GM21447 (cell line): ENCODE data around the gene GGA3.
"Not testable (repeated sequence)": the region's sequence is repeated elsewhere in the genome, so short reads cannot be mapped to it uniquely, and the experiment has no call there.

ENCODE experiments used
- ATAC-seq: cut with Tn5 transposase; IDR thresholded peaks from one replicate; pipeline ENCODE4 v1.9.1; 2021; ENCODE audit not compliant: unreplicated experiment

The GGA3 gene

GRCh38 chr17:75228305-75228704 is 33.1 kb downstream of the GGA3 start:
- ATAC-seq = no peak

DNA sequence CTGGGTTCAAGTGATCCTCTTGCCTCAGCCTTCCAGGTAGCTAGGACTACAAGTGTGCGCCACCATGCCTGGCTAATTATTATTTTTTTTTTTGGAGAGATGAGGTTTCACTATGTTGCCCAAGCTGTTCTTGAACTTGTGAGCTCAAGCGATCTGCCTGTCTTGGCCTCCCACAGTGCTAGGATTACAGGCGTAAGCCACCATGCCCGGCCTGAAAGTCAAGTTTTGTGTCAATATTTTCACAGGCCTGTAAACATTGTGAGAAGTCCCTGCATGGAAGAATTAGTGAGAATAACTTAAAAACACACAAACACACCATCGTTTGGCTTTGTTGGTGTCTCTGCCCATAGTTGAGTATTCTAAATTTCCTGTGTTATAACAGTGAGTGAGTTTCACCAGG is 33.7 kb downstream of the GGA3 start:
- no peak for ATAC-seq

- no peak for ATAC-seq
Measured at GRCh38 chr17:75225016-75225415, 36.4 kb downstream of the GGA3 start.

DNA sequence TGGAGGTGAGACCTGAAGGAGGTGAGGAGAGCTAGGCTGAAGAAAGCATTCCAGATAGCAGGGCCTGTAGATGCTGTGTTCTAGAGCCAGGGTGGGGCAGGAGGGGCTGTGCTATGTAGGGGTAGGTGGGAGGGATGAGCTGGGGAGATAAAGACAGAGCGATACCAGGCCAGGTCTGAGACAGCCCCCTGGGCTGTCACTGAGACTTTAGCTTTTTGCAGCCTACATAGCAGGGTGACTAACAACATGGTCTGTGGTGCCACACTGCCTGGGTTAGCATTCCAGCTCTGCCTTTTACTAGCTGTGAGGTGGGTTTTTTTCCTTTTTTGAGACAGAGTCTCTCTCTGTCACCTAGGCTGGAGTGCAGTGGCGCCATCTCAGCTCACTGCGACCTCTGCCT is 41.6 kb downstream of the GGA3 start:
- ATAC-seq = no peak

DNA sequence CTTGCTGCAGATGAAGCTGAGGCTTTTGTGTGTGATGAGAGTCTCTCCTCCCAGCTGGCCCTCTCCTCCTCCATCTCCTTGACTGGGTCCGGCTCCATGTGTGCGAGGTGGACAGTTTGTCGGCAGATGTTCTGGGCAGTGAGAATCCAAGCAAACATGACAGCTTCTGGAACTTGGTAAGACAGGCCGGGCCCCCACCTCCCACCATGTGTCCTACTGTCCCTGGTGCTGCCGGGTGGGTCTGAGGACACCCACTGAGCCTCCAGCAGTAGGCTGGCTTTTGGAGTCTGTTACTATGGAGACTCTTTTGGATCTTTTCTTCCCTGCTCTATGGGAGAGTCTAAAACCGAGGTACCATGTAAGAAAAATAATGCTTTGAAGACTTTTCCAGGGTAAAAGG is 43.3 kb downstream of the GGA3 start:
- no peak for ATAC-seq

- no peak for ATAC-seq
Measured at GRCh38 chr17:75209061-75209460, 52.3 kb downstream of the GGA3 start.

DNA sequence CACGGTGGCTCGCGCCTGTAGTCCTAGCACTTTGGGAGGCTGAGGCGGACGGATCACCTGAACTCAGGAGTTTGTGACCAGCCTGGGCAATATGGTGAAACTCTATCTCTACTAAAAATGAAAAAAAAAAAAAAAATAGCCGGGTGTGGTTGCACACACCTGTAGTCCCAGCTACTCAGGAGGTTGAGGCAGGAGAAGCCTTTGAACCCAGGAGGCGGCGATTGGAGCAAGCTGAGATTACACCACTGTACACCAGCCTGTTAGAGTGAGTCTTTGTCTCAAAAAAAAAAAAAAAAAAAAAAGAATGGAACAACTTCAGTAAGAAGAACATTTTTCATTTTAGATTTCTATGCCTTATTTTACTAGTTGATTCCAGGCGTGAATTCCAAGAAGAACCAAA is 53.2 kb downstream of the GGA3 start:
- no peak for ATAC-seq

- ATAC-seq = no peak
Measured at GRCh38 chr17:75207760-75208159, 53.6 kb downstream of the GGA3 start.

DNA sequence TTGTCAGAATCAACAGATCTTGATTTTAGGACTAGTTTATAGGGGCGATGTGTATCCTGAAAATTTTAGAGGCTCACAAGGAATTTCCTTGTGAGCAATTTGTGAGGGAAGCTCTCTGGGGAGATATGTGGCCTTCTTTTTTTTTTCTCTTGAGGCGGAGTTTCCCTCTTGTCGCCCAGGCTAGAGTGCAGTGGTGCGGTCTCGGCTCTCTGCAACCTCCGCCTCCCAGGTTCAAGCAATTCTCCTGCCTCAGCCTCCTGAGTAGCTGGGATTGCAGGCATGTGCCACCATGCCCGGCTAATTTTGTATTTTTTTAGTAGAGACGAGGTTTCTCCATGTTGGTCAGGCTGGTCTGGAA is 54.4 kb downstream of the GGA3 start:
- ATAC-seq = not testable (repeated sequence)

DNA sequence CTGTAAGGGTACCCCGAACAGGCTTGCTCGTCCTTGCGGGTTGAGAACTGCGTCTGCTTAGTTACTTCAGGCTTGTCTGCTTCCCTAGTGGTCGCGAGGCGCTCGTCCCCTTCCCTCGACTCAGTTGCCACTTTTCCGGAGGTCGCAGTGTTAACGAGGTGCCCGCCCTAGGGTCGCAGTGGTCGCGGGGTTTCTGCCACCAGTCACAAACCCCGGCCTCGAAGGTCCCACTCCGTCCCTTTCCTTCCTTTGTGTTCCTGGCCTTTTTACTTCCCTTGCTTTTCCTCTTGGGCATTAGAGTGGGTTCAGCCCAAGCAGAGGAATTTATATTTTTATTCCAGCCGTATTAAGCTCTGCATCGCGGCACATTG is 55.6 kb downstream of the GGA3 start:
- peak; percentile 11 for ATAC-seq

- peak; percentile 71 for ATAC-seq
Measured at GRCh38 chr17:75205037-75205792, 56.2 kb downstream of the GGA3 start, which contains the start of gene NUP85. TSS of gene NUP85 (plus strand) at chr17:75205679. CDS start at chr17:75205762, 83 bp downstream.

- no peak for ATAC-seq
Measured at GRCh38 chr17:75199886-75200618, 61.4 kb downstream of the GGA3 start.

- ATAC-seq = no peak
Measured at GRCh38 chr17:75194879-75195278, 66.5 kb downstream of the GGA3 start.

DNA sequence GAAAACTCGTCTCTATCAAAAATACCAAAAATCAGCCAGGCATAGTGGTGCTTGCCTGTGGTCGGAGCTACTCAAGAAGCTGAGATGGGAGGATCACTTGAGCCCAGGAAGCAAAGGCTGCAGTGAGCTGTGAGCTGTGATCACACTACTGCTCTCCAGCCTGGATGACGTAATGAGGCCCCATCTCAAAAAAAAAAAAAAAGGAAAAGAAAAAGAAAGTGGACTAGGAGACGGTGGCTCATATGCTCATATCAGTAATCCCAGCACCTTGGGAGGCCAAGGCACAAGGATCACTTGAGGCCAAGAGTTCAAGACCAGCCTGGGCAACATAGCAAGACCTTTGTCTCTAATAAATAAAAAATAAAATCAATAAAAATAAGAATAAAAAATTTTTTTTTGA is 69.8 kb downstream of the GGA3 start:
- ATAC-seq = no peak

DNA sequence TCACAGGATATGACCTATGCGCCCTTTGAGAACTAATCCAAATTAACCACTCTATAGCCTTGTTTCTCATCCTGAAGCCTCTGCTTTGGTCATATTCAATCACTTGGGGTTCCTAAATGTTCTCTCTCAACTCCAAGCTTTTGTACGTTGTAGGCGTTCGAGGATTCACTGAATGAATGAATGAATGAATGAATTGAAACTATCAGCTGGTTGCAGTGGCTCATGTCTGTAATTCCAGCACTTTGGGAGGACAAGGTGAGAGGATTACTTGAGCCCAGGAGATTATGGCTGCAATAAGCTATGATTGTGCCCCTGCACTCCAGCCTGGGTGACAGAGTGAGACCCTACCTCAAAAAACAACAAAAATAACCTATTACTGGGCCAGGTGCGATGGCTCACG is 72.8 kb downstream of the GGA3 start:
- ATAC-seq = no peak
